Liver (tissue), 3 donors: Measurements from ENCODE around the gene DMD.

Source experiments
- CTCF ChIP-seq: fragments of 150-350 bp; IDR thresholded peaks from 2 replicates; pipeline ENCODE4 v1.5.1; 2017; ENCODE audit warnings: improper control_type of control experiment, low read depth, low read length; ENCODE audit not compliant: missing input control
- JUND ChIP-seq, 2 donors: IDR thresholded peaks; 2 replicates each; pipeline ENCODE4 v1.6.1; 2016; ENCODE audit warnings: antibody characterized with exemption in 2 of 2
- MAX ChIP-seq: IDR thresholded peaks from 2 replicates; pipeline ENCODE4 v1.6.1; 2016; ENCODE audit warnings: antibody characterized with exemption
- RAD21 ChIP-seq, 2 donors: IDR thresholded peaks; 2 replicates each; pipeline ENCODE4 v1.6.1; 2016; ENCODE audit warnings: antibody characterized with exemption in 2 of 2, mild to moderate bottlenecking in 2 of 2
- REST ChIP-seq: IDR thresholded peaks from 2 replicates; pipeline ENCODE4 v1.6.1; 2016; ENCODE audit warnings: antibody characterized with exemption, mild to moderate bottlenecking
- TAF1 ChIP-seq: conservative IDR thresholded peaks from 2 replicates; pipeline ENCODE4 v1.6.1; 2016; ENCODE audit warnings: antibody characterized with exemption, mild to moderate bottlenecking
- YY1 ChIP-seq: IDR thresholded peaks from 2 replicates; pipeline ENCODE4 v1.6.1; 2016; ENCODE audit warnings: antibody characterized with exemption, mild to moderate bottlenecking
- donor health status: healthy.
- donor health status: healthy.

- TF ChIP-seq YY1 (no peak), REST (no peak), TAF1 (no peak), JUND (IDR thresholded peaks at IDR 0.05) (no peak), CTCF (no peak), MAX (no peak), RAD21 (IDR thresholded peaks at IDR 0.05) (no peak)
These were observed 1762.3 kb downstream of the DMD start for GRCh38 chrX:31449081-31449480.
